ENCODE measurements around the gene CXCR4. TPM values are rescaled to one million over a fixed set of nuclear protein-coding genes. Genes with fewer than 3 reads are reported as not detected.

The CXCR4 gene
- total and polyA plus RNA-seq, 12 donors, result 21.9 to 344 (median 78.6) TPM

DNA sequence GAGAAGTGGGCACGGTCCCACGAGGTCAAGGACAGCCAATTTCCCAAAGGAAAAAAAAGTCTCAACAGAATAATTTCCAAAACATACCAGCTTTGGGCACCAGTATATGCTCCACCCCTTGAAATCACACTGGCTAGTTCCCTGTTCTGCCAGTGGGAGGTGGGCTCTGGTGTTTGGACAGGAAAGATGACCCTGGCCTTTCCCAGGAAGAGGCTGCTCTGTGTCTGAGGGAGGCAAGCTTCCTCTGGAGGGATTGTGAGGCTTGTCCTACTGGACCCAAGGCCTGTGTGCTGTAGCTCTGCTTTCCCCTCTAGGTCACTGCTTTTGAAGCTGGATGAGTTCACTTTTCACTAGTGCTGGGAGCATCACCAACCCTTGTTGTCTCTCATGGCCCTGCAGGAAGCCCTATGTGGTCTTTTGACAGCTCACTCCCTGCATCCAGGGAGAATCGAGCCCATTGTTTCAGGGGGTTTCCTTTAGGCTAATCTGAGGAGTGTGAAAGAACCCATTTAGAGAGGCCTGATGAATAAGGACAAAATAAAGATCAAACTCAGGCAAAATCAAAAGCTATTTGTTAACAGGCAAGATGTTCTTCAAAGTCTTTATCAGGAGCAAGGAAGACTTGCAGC lies 36.3 kb downstream of the CXCR4 start:
- Histone ChIP-seq H3K36me3 (replicated peaks in 1 of 2) (no peaks in the 10 kb centered on the region), H3K27me3 (no peaks in the 10 kb centered on the region), H3K4me1 (replicated peaks in 1 of 2) (no peaks in the 10 kb centered on the region), H3K9me3 (replicated peaks in 1 of 3) (no peaks in the 10 kb centered on the region), H3K27ac (no peak overlapping the region), H3K4me3 (no peak overlapping the region)
- intact Hi-C loops (cut with DNase I), result no loop called here
- no peak for TF ChIP-seq POLR2A (IDR thresholded peaks at IDR 0.05)
- TF ChIP-seq CTCF (IDR thresholded peaks at IDR 0.05), result no peak
- no peak for DNase-seq
- 52 to 72% (median 62%) methylated on average over 3 of the region's 3 CpGs for WGBS, 4 donors

DNA sequence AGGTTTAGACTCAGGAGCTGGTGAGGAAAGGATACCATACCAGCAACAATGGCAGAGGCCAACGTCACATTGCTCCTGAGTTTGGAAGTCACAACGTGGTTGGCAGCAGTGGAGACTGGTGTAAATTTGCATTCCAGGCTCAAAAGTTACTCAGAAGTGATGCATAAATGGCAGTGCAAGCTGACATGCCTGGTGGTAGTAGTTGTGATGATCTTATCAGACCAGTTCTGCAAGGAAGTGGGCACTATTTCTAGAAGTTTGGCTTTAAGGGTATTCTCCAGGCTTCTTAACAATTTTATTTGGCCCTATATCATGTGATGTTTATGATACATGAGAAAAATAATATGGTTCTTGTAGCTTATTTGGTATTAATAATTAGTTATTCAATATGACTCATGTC lies 37.8 kb downstream of the CXCR4 start:
- Histone ChIP-seq H3K27ac (no peak overlapping the region), H3K27me3 (no peaks in the 10 kb centered on the region), H3K4me3 (no peak overlapping the region), H3K36me3 (replicated peaks in 1 of 2) (no peaks in the 10 kb centered on the region), H3K4me1 (replicated peaks in 1 of 2) (no peaks in the 10 kb centered on the region), H3K9me3 (replicated peaks in 1 of 3) (no peaks in the 10 kb centered on the region)
- intact Hi-C loops (cut with DNase I), result no loop called here
- DNase-seq, result no peak
- TF ChIP-seq POLR2A (IDR thresholded peaks at IDR 0.05) (no peak), CTCF (IDR thresholded peaks at IDR 0.05) (no peak)
- whole genome bisulfite sequencing, 4 donors, result 87 to 94% (median 92%) methylated on average over 2 of the region's 2 CpGs

- H3K4me1 ChIP-seq (replicated peaks in 1 of 2), result no peaks in the 10 kb centered on the region
- H3K9me3 ChIP-seq (replicated peaks in 1 of 3), result no peaks in the 10 kb centered on the region
- no peaks in the 10 kb centered on the region for H3K27me3 ChIP-seq
- no peak for DNase-seq
- no peak for TF ChIP-seq POLR2A (IDR thresholded peaks at IDR 0.05)
- no peak for TF ChIP-seq CTCF (IDR thresholded peaks at IDR 0.05)
- intact Hi-C loops (cut with DNase I), result no loop called here
- no peak overlapping the region for H3K4me3 ChIP-seq
- 87 to 97% (median 91%) methylated on average over 5 of the region's 5 CpGs for WGBS, 4 donors
- H3K36me3 ChIP-seq (replicated peaks in 1 of 2), result no peaks in the 10 kb centered on the region
- H3K27ac ChIP-seq, result no peak overlapping the region
These were observed 40.8 kb downstream of the CXCR4 start for GRCh38 chr2:136077107-136077506.

- Histone ChIP-seq H3K27me3 (no peaks in the 10 kb centered on the region), H3K36me3 (replicated peaks in 1 of 2) (no peaks in the 10 kb centered on the region), H3K4me1 (replicated peaks in 1 of 2) (no peaks in the 10 kb centered on the region), H3K27ac (no peak overlapping the region), H3K9me3 (replicated peaks in 1 of 3) (no peaks in the 10 kb centered on the region), H3K4me3 (no peak overlapping the region)
- 83 to 91% (median 86%) methylated on average over 12 of the region's 12 CpGs for WGBS, 4 donors
- no peak for TF ChIP-seq CTCF (IDR thresholded peaks at IDR 0.05)
- no peak for TF ChIP-seq POLR2A (IDR thresholded peaks at IDR 0.05)
- DNase-seq, result no peak
- intact Hi-C loops (cut with DNase I), result no loop called here
These were observed 42.5 kb downstream of the CXCR4 start for GRCh38 chr2:136075476-136075875.
